ENCODE data around the gene SYT8. TPM values are rescaled to one million over a fixed set of nuclear protein-coding genes. Genes with fewer than 3 reads are reported as not detected.

SYT8 gene
- total and polyA plus RNA-seq, 2 of the 8 experiments (the other 6 are each of a cell fraction or from before 2014, with no cell fraction given), result not detected

- H3K36me3 ChIP-seq (ENCODE audit: control insufficient read depth in 2 of 4, insufficient read depth in 4 of 4, low read length in 3 of 4), result no peaks in the 10 kb centered on the region
- H3K14ac ChIP-seq (ENCODE audit: insufficient read length), result no peak overlapping the region
- H3K4me2 ChIP-seq (ENCODE audit: insufficient read depth in 1 of 2, low read depth in 2 of 2, low read length in 2 of 2), result no peak overlapping the region
- ChIA-PET POLR2A (ENCODE audit: partially characterized antibody) (no interaction called here), CTCF (ENCODE audit: partially characterized antibody) (interaction anchor here (1.0 to 4.0 kb wide), 9 partner anchors 9 to 335 kb away, joined by 3 to 18 read pairs (median 7); no protein-coding TSS in a partner anchor)
- no peaks in the 10 kb centered on the region for H3K23me2 ChIP-seq (ENCODE audit: low read depth, low read length)
- H2BK120ac ChIP-seq (replicated peaks; ENCODE audit: low read depth, low read length), result no peak overlapping the region
- peaks cover 0 to 10% of the 10 kb centered on the region in 2 experiments; a peak in 2 of 4 replicates for H3K9me3 ChIP-seq (ENCODE audit: insufficient read depth in 2 of 2, low read depth in 1 of 2, low read length in 1 of 2)
- no peak overlapping the region for H3K18ac ChIP-seq (ENCODE audit: extremely low read depth, low read length)
- H3K4ac ChIP-seq (replicated peaks; ENCODE audit: insufficient read length, low read depth, low read length), result no peak overlapping the region
- no peak overlapping the region for H3K23ac ChIP-seq (ENCODE audit: insufficient read length)
- no peaks in the 10 kb centered on the region for H3K4me1 ChIP-seq (replicated peaks in 1 of 4; ENCODE audit: control insufficient read depth in 3 of 4, insufficient read depth in 4 of 4, low read length in 3 of 4)
- FAIRE-seq (no peak), DNase-seq (ENCODE audit: low read depth in 1 of 2, low spot score in 2 of 2) (no peak)
- no peak overlapping the region for H2BK5ac ChIP-seq (ENCODE audit: low read depth, low read length)
- H2BK12ac ChIP-seq (ENCODE audit: low read depth, low read length), result no peak overlapping the region
- no peak overlapping the region for H2AFZ ChIP-seq (ENCODE audit: low read length)
- H4K8ac ChIP-seq (ENCODE audit: extremely low read depth, insufficient read depth, low read length), result no peak overlapping the region
- H4K5ac ChIP-seq (ENCODE audit: insufficient read length, low read depth, low read length), result no peak overlapping the region
- H3K4me3 ChIP-seq (ENCODE audit: extremely low read depth in 1 of 4, insufficient read depth in 2 of 4, low read depth in 3 of 4, low read length in 4 of 4), result no peak overlapping the region
- 88% methylated on average over 7 of the region's 7 CpGs; no CpG with 5 or more reads in 1 of the 2 experiments for WGBS, 2 experiments (ENCODE audit: extremely low coverage in 1 of 2, insufficient coverage in 1 of 2, insufficient read length in 1 of 2, insufficient replicate concordance in 2 of 2, low coverage in 1 of 2, low lambda C conversion rate in 2 of 2, missing lambda C conversion rate in 1 of 2)
- H4K20me1 ChIP-seq (replicated peaks in 1 of 2; ENCODE audit: control insufficient read depth in 1 of 2, insufficient read depth in 2 of 2, low read length in 2 of 2), result no peaks in the 10 kb centered on the region
- H3K56ac ChIP-seq (replicated peaks; ENCODE audit: insufficient read length, low read depth, low read length), result no peak overlapping the region
- no peak overlapping the region for H2BK15ac ChIP-seq (ENCODE audit: low read length)
- no peaks in the 10 kb centered on the region; a peak in 1 of 7 replicates for H3K27me3 ChIP-seq (replicated peaks in 1 of 4; ENCODE audit: control insufficient read depth in 3 of 4, extremely low read depth in 1 of 4, insufficient read depth in 3 of 4, low read length in 3 of 4)
- H2BK20ac ChIP-seq (ENCODE audit: low read length), result no peak overlapping the region
- no peak overlapping the region for H2AK5ac ChIP-seq (ENCODE audit: low read depth, low read length)
- no peaks in the 10 kb centered on the region for H3K79me2 ChIP-seq (ENCODE audit: control insufficient read depth in 1 of 2, insufficient read depth in 2 of 2, low read length in 2 of 2)
- no peak overlapping the region for H3K27ac ChIP-seq (ENCODE audit: low read depth, low read length)
- H4K91ac ChIP-seq (replicated peaks; ENCODE audit: insufficient read length, low read length), result no peak overlapping the region
- H3K79me1 ChIP-seq (ENCODE audit: low read depth, low read length), result no peaks in the 10 kb centered on the region
- H3K9ac ChIP-seq (replicated peaks in 1 of 4; ENCODE audit: extremely low read depth in 1 of 4, low read depth in 3 of 4, low read length in 3 of 4), result no peak overlapping the region
- TF ChIP-seq RFX5 (IDR thresholded peaks at IDR 0.05; ENCODE audit: borderline replicate concordance, low read depth, low read length), result no peak
- no peak for TF ChIP-seq ZNF274 (IDR thresholded peaks at IDR 0.05; ENCODE audit: borderline replicate concordance, extremely low read depth, low read length)
- no peak for TF ChIP-seq BCL11A (IDR thresholded peaks at IDR 0.05; ENCODE audit: low read depth in 2 of 2, low read length in 2 of 2)
Observed at GRCh38 chr11:1815751-1816150, 19.0 kb upstream of the SYT8 start.
